Activated T-cell treated with anti-CD3 and anti-CD28 coated beads, Interleukin-2, amount 50 U/mL, for 48 hours (primary cell): ENCODE measurements around the gene GPX7.

Experiments
- DNase-seq, 2 experiments: peaks; one replicate each; pipeline ENCODE4 v3.0.0-alpha.2; 2020

GPX7 gene

DNA sequence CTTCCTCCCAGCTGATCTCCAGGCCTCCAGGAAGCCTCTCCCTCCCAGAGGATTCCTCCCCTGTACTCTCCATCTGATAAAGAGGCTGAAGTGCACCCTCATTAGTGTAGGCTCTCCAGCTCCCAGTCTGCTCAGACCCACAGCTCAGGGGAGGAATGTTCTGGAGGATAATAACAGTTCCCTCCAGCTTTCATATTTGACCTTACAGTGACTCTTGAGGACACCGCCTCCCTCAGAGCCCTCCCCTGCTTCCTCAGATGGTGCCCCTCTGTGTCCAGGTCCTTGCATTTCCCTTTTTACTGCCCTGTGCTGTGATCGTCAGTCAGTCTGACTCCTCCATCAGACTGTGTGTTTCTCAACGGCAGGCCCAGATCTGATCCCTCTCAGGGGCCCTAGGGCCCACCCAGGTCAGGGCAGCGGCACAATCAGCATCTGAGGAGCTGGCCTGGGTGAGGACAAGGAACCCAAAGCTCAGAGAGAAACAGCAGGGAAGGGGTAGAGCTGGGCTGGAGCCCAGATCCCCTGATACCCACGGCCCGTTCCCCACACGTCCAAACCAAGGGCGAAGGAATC, 29.7 kb downstream of the GPX7 start:
- DNase-seq: peak; percentile 36 to 38

DNA sequence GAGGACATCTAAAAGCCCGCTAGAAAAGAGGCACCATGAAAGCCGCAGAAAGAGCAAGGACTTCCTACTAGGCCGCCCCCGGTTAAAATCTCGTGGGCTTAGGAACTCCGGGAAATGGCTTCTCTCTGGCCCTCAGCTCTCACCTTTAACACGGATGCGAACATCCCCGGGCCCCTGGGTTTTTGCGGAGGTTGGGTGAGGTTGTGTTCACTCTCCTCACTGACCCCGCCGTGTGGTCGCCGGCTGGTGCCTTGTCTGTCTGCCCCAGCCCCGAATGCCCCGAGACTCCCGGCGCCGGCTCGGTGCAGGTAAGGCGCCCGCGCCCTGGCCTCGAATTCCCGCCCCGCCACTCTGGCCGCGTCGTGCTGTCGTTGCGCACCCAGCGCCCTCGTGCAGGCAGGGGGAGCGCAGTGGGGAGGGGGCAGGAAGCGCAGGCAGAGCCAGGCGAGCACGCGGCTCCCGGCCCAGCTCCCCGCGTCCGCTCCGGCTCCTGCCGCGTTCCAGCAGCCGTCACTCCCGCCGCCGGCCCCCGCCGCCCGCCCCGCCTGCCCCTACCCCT, 30.6 kb downstream of the GPX7 start, which contains the start of gene SHISAL2A:
SHISAL2A (plus strand) TSS at position 437 of the 559 bp plus-strand sequence. CDS start 326 bp downstream, outside the sequence.
- peak; percentile 69 to 76 for DNase-seq

DNA sequence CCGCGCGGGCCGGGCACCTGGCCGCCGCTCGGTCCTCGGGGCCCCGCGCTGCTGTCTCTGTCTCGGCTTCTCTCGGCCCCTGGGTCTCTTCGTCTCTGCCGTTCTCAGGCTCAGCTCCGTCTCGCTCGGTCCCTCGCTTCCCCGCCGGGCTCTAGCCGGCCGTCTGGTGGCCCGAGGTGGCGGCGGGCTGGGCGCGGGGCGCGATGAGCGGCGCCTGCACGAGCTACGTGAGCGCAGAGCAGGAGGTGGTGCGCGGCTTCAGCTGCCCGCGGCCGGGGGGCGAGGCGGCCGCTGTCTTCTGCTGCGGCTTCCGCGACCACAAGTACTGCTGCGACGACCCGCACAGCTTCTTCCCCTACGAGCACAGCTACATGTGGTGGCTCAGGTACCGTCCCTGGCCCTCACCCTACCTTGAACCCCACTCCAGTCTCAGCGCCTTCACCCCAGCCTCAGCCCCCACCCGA, 31.2 kb downstream of the GPX7 start:
- DNase-seq: peak; percentile 64 to 70

DNA sequence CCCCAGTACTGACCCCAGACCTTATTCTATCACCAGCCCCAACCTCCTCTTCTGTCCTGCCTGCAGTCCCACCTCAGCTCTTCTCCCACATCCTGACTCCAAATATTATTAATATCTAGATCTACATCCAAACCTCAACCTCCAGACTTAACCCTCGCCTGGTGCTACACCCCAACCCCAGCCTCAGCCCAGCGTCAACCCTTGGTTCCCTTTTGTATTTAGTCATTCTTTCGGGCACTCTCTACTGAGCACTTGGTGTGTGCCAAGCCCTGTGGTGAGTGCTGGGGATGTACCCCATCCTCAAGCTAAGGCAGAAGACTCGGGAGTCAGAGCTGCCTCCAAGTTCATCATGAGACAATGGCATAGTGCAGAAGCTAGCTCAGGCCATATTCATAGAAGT, 31.9 kb downstream of the GPX7 start:
- DNase-seq: peak; percentile 52 to 54

DNA sequence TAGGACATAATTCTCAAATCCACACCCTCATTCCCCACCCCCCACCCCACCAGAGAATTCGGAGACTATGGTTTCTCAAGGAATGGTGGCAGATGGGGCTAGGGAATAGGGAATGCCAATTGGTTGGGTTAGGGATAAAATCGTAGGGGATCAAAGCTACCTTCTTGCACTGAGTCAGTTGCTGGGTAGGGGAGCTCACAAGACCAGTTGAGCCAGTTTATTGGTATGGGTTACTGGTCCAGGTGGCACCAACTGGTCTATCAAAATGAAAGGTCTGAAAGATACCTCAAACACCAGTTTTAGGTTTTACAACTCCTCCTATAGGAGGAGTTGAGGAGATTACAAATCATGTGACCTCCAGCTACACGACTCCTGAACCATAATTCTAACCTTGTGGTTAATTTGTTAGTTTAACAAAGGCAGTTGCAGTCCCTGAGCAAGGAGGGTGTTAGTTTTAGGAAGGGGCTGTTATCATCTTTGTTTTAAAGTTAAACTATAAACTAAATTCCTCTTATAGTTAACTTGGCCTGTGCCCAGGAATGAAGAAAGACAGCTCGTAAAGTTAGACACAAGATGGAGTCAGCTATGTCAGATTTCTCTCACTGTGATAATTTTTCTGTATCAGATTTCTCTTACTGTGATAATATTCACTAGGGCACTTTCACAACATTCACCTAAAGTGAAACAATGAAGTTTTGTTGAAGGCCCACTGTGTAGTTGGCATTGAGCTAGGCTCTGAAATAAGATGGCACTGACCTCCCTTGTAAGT, 33.3 kb downstream of the GPX7 start:
- no peak for DNase-seq

DNA sequence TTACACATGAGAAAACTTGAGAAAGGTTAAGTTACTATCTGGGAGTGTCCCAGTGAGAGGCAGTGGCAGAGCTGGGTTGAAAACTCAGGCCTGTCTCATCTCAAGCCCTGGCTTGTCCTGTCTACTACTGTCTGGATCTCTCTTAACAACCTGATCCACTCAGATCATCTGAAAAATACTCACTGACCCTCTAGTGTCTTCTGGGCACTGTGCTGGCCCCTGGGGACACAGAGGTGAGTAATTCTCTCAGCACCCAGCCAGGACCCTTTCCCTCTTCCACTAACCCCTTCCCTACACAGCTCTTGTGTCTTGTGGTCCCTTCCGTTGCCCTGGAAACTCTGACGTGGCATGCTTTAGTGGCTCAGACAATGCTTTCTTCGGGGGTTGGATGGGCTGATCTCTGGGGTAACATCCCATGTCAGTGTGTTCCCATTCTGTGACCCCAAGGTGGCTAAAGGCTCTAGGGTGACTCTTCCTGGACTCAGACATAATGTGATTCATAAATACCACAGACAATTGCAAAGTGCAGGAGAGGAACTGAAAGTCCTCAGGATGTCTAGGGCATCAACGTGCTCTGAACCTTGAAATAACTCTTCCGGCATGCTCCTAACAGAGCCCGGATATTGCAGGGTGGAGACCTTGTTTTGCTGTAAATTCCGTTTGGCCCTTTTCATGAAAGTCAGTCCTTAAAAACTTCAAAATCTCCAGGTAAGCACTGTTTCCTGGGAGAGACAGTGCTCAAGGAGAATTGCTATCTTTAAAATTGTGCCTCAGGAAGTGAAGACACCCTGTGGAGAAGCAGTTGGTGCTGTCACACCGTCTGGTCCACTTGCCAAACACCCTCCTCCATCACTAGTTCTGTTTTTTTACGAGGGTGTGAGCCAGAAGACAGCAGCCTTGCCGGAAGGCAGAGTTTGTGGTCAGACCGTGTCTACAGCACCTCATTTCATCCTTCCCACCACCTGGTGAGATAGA, 34.8 kb downstream of the GPX7 start:
- peak; percentile 79 to 80 for DNase-seq

DNA sequence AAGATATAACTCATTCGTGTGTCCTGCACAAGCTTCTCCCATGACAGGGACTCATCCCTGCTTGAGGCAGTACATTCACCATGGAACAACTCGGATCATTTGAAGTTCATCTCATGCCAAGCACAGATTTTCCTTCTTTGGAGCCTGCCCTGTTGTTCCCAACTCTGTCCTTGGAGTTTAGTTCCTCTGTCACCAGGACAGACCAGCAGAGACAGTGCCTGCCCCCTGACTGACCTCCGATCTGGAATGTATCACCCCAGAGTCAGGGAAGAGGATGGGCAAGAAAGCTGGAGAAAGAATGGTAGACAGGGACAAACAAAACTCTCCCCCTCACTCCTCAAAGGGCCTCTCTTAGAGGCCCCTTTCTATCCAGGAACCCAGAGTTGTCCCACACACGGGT, 35.8 kb downstream of the GPX7 start:
- no peak for DNase-seq

DNA sequence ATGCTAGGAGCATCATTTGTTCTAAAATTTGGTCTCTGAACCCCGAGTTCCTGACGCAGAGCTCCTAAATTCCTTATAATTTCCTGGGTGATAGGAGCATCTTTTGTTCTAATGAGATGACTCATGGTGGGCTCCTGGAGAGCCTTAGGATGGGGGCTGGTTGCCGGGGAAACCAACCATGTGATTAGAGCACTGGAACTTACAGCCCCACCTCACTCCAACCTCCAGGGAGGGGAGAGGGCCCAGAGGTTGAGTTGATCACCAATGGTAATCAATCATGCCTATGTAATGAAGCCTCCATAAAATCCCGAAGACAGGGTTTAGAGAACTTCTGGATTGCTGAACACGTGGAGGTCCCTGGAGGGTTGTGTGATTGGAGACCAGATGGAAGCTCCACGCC, 38.5 kb downstream of the GPX7 start:
- DNase-seq: no peak

DNA sequence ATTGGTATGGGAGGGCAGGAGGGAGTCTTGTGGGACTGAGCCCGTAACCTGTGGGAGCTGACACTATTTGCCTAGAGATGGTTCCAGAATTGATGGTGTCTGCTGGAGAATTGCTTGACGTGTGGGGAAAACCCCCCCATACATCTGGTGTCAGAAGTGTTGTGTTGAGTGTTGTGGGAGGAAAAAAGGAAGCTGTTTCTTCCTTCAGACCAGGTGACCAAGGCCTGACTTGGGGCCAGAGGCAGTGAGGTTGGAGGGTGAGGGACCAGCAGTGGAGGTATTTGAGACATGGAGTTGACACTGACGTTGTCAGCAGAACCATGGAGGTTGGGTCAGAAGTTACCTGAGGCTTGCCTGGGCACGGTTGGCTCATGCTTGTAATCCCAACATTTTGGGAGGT, 39.1 kb downstream of the GPX7 start:
- DNase-seq: no peak

DNA sequence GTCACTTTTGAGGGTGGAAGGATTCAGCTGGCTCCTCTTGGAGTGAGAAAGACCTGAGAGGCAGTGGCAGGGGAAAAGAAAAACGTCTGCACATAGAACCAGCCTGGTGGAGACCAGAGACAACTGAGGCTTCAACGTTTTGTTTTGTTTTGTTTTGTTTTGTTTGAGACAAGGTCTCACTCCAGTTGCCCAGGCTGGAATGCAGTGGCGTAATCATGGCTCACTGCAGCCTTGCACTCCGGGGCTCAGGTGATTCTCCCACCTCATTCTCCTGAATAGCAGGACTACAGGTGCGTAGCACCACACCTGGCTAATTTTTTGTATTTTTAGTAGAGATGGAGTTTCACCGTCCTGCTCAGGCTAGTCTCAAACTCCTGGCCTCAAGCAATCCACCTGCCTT, 43.1 kb downstream of the GPX7 start:
- no peak for DNase-seq

DNA sequence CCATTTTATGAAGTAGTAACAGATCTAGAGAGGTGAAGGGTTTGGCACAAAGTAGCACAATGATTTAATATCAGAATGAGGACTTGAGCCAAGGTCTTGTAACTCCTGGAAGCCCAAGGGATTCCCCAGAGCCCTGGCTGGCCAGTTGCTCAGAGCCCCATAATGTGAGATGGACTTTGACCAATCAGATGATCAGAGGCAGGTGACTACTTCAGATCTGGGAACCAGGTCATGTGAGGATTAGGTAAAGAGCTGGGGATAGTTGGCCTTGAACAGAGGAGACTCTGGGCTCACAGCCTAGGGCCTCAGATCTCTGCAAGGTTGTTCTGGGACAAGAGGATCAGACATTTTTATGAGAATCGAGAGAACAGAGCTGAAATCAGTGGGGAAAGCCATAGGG, 49.7 kb downstream of the GPX7 start:
- DNase-seq: no peak

DNA sequence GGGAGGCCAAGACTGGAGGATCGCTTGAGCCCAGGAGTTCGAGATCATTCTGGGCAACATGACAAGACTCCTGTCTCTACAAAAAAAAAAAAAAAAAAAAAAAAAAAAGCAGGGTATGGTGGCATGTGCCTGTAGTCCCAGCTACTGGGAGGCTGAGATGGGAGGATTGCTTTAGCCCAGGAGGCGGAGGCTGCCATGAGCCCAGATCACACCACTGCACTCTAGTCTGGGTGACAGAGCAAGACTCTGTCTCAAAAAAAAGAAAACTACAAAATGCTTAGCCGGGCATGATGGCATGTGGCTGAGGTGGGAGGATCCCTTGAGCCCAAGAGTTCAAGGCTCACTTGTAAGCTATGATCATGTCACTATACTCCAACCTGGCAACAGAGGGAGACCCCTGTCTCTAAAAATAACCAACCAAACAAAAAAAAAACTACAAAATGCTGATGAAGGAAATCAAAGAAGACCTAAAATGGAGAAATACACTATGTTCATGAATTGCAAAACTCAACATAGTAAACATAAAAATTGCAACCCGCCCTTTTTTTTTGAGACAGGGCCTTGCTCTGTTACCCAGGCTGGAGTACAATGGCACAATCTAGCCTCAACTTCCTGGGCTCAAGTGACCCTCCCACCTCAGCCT, 51.2 kb downstream of the GPX7 start:
- DNase-seq: no peak

DNA sequence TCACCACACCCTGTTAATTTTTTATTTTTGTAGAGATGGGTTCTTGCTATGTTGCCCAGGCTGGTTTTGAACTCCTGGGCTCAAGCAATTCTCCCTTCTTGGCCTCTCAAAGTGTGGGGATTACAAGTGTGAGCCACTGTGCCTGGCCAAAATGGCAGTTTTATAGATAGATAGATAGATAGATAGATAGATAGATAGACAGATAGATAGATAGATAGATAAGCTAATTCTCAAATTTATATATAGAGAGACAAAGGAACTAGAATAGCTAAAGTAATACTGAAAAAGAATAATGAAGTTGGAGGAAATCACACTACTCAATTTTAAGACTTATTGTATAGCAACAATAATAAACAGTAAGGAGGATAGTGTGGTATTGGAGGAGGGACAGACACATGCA, 51.9 kb downstream of the GPX7 start:
- no peak for DNase-seq

DNA sequence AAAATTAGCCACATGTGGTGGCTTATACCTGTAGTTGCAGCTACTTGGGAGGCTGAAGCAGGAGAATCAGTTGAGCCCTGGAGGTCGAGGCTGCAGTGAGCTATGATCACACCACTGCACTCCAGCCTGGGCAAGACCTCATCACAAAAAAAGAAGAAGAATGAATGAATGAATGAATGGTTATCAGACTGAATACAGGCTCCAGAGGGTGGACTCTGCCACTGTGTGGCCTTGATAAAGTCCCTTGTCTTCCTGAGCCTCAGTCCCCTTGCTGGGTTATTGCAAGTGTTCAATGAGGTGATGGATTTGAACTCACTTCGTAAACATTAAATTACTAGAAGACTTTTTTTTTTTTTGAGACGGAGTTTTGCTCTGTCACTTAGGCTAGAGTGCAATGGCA, 55.5 kb downstream of the GPX7 start:
- DNase-seq: no peak
